K562 (cell line): ENCODE results near the gene AURKB. TPM values are rescaled to one million over a fixed set of nuclear protein-coding genes. Genes with fewer than 3 reads are reported as not detected.

Experiments used
- ATF2 ChIP-seq: sonication (generic); formaldehyde crosslinking; IDR thresholded peaks from 2 replicates; pipeline ENCODE4 v1.8.1; 2022; ENCODE audit warnings: missing genetic modification reagents
- CC2D1A ChIP-seq: fragments of 450-650 bp; IDR thresholded peaks from 2 replicates; pipeline ENCODE4 v1.6.1; 2017; ENCODE audit warnings: mild to moderate bottlenecking
- CHD1 ChIP-seq: fragments of 200-600 bp; sonication (generic); IDR thresholded peaks from one replicate; pipeline ENCODE4 v1.6.1; 2012; ENCODE audit warnings: mild to moderate bottlenecking, moderate library complexity, low read length, inconsistent platforms
- EP400 ChIP-seq: fragments of 450-650 bp; IDR thresholded peaks from 2 replicates; pipeline ENCODE4 v1.6.1; 2017; ENCODE audit warnings: antibody characterized with exemption, mild to moderate bottlenecking, moderate library complexity
- FOSL1 ChIP-seq: fragments of 200-800 bp; sonication (Bioruptor generic); conservative IDR thresholded peaks from 2 replicates; pipeline ENCODE4 v1.6.1; 2016; ENCODE audit warnings: missing genetic modification characterization, missing compliant biosample characterization
- FOXK1 ChIP-seq: sonication (generic); formaldehyde crosslinking; IDR thresholded peaks from 2 replicates; pipeline ENCODE4 v1.8.0; 2022; ENCODE audit warnings: missing genetic modification reagents, mild to moderate bottlenecking, borderline replicate concordance
- GABPA ChIP-seq: fragments of 200-800 bp; sonication (Bioruptor generic); conservative IDR thresholded peaks from 2 replicates; pipeline ENCODE4 v1.6.1; 2016; ENCODE audit warnings: low read depth, missing genetic modification characterization, missing compliant biosample characterization
- GATAD2B ChIP-seq: fragments of 450-650 bp; IDR thresholded peaks from 2 replicates; pipeline ENCODE4 v1.6.1; 2017; ENCODE audit warnings: mild to moderate bottlenecking, borderline replicate concordance
- HES1 ChIP-seq: fragments of 450-650 bp; IDR thresholded peaks from 2 replicates; pipeline ENCODE4 v1.6.1; 2016; ENCODE audit warnings: low read depth, mild to moderate bottlenecking, moderate library complexity
- HNRNPLL ChIP-seq: fragments of 200-400 bp; formaldehyde crosslinking; IDR thresholded peaks from 2 replicates; pipeline ENCODE4 v1.6.1; 2017; ENCODE audit warnings: low read length, low read depth, mild to moderate bottlenecking; ENCODE audit not compliant: poor library complexity, severe bottlenecking
- MYC ChIP-seq, 2 experiments: fragments of 250-450 bp in 1 of 2; sonication (Bioruptor Pico) in 1 of 2; IDR thresholded peaks; 2 replicates each; pipeline versions ENCODE4 v1.5.1 to v1.6.1; 2012 to 2021; ENCODE audit warnings: low read depth in 2 of 2, borderline replicate concordance in 1 of 2, improper control_type of control experiment in 1 of 2, low read length in 1 of 2, mild to moderate bottlenecking in 1 of 2, moderate library complexity in 1 of 2
- NR3C1 ChIP-seq: sonication (generic); formaldehyde crosslinking; IDR thresholded peaks from 2 replicates; pipeline ENCODE4 v1.8.1; 2022; ENCODE audit warnings: missing genetic modification reagents
- TFE3 ChIP-seq: fragments of 450-650 bp; formaldehyde crosslinking; IDR thresholded peaks from 2 replicates; pipeline ENCODE4 v1.4.0; 2020; ENCODE audit warnings: mild to moderate bottlenecking, mixed read lengths
- THAP7 ChIP-seq: fragments of 250-450 bp; sonication (Bioruptor Pico); IDR thresholded peaks from 2 replicates; pipeline ENCODE4 v1.5.0; 2021
- ZNF146 ChIP-seq: IDR thresholded peaks from one replicate; pipeline ENCODE4 v1.6.1; 2018; ENCODE audit warnings: missing compliant biosample characterization; ENCODE audit not compliant: unreplicated experiment
- ZNF445 ChIP-seq: fragments of 250-450 bp; sonication (Bioruptor Pico); IDR thresholded peaks from 2 replicates; pipeline ENCODE4 v1.4.0; 2020; ENCODE audit warnings: low read depth, mild to moderate bottlenecking, moderate library complexity
- polyA plus RNA-seq, 8 experiments: library from polyadenylated mRNA; depleted of rRNA in 4 of 8; stranded (reverse) in 5 of 8; unstranded in 3 of 8; fragments of >200 nt; fragmentation: Nextera tagmentation in 2 of 8; fragmentation: Illumina TruSeq in 1 of 8; extraction: Ambion mirVana in 2 of 8; extraction: Trizol in 1 of 8; gene quantifications; 2 replicates each; pipeline versions ENCODE4 v1.2.1 to v1.2.3, GENCODE V29; 2011 to 2014; ENCODE audit warnings: inconsistent platforms in 1 of 8, missing spikeins in 1 of 8
- total RNA-seq, 7 experiments: library from RNA; depleted of rRNA in 6 of 7; stranded (reverse); fragments of >200 nt in 6 of 7; fragmentation: Illumina TruSeq in 2 of 7; extraction: Trizol in 2 of 7; gene quantifications; 2 replicates each; pipeline versions ENCODE4 v1.2.1 to v1.2.3, GENCODE V29; 2011 to 2021; ENCODE audit warnings: low replicate concordance in 1 of 7
- TF ChIP-seq, protein P1 (sequence below): sonication (generic); formaldehyde crosslinking; IDR thresholded peaks from 2 replicates; pipeline ENCODE4 v1.8.1; 2023; ENCODE audit warnings: mild to moderate bottlenecking, missing genetic modification reagents
- TF ChIP-seq, protein P2 (sequence below): fragments of 250-450 bp; sonication (Bioruptor Pico); IDR thresholded peaks from 2 replicates; pipeline ENCODE4 v1.8.0; 2021; ENCODE audit warnings: borderline replicate concordance, mild to moderate bottlenecking, moderate library complexity; ENCODE audit not compliant: poor library complexity, severe bottlenecking

Gene AURKB
- total and polyA plus RNA-seq, 9 of the 15 experiments (the other 6 are each of a cell fraction or from before 2014, with no cell fraction given) = 27.2 to 114 (median 74.8) TPM

- TF ChIP-seq HES1 = no peak
- TF ChIP-seq ZNF445 (CRISPR knock-in tag) = no peak
- TF ChIP-seq EP400 = peak; percentile 47; the same call in 1 of the 2 replicates
- peak; percentile 61; the same call in 1 of the 2 replicates for TF ChIP-seq MYC (IDR thresholded peaks at IDR 0.05; ENCODE audit: low read depth, low read length)
- no peak for TF ChIP-seq MYC (CRISPR knock-in tag; IDR thresholded peaks at IDR 0.05; ENCODE audit: borderline replicate concordance, low read depth)
- TF ChIP-seq TFE3 (CRISPR knock-in tag) = no peak
- TF ChIP-seq, protein P1, sequence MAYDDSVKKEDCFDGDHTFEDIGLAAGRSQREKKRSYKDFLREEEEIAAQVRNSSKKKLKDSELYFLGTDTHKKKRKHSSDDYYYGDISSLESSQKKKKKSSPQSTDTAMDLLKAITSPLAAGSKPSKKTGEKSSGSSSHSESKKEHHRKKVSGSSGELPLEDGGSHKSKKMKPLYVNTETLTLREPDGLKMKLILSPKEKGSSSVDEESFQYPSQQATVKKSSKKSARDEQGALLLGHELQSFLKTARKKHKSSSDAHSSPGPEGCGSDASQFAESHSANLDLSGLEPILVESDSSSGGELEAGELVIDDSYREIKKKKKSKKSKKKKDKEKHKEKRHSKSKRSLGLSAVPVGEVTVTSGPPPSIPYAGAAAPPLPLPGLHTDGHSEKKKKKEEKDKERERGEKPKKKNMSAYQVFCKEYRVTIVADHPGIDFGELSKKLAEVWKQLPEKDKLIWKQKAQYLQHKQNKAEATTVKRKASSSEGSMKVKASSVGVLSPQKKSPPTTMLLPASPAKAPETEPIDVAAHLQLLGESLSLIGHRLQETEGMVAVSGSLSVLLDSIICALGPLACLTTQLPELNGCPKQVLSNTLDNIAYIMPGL (CRISPR knock-in tag) = no peak
- no peak for TF ChIP-seq NR3C1
- peak; percentile 53 for TF ChIP-seq CHD1
- no peak for TF ChIP-seq ATF2 (CRISPR knock-in tag)
- no peak for TF ChIP-seq FOSL1 (tag)
- TF ChIP-seq THAP7 = peak; percentile 58; the same call in 1 of the 2 replicates
- TF ChIP-seq, protein P2, sequence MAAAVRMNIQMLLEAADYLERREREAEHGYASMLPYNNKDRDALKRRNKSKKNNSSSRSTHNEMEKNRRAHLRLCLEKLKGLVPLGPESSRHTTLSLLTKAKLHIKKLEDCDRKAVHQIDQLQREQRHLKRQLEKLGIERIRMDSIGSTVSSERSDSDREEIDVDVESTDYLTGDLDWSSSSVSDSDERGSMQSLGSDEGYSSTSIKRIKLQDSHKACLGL (CRISPR knock-in tag) = no peak
- TF ChIP-seq GABPA (tag) = no peak
- TF ChIP-seq GATAD2B = peak; percentile 78; the same call in 1 of the 2 replicates
- no peak for TF ChIP-seq HNRNPLL
- no peak for TF ChIP-seq FOXK1 (CRISPR knock-in tag)
- TF ChIP-seq ZNF146 (CRISPR knock-in tag) = no peak
- TF ChIP-seq CC2D1A = no peak
Measured at GRCh38 chr17:8162233-8162996, 48.0 kb downstream of the AURKB start, which contains the start of gene VAMP2 (continued).
